NT2/D1 (cell line): ENCODE measurements around the gene PPDPF.

Experiments used
- SUZ12 ChIP-seq: IDR thresholded peaks from 2 replicates; pipeline ENCODE4 v1.6.1; 2011; ENCODE audit not compliant: insufficient read length, insufficient read depth; ENCODE audit errors: extremely low read depth
- ZNF274 ChIP-seq: IDR thresholded peaks from 2 replicates; pipeline ENCODE4 v1.6.1; 2011; ENCODE audit warnings: mild to moderate bottlenecking, low read depth, low read length

DNA sequence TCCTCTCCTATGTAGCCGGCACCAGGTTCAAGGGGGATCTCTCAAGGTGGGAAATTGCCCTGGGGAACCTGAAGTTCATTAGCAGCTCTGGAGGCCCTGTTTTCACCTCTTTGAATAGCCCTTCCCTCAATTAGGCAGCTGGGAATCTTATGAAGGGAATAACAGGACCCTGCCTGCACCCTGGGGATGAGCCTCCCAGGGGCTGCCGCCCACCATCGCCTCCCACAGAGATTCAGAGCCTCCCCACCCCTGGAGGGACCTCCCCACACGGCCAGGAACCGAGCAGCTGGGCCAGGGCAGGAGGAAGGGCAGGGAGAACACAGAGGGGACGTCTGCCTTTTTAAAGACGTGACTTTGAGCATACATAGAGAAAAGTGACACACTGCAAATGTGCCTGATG lies 17.0 kb upstream of the PPDPF start:
- no peak for TF ChIP-seq SUZ12
- TF ChIP-seq ZNF274: no peak
